Smooth muscle cell (in vitro differentiated cells): ENCODE results near the gene PUS1. TPM values are rescaled to one million over a fixed set of nuclear protein-coding genes. Genes with fewer than 3 reads are reported as not detected.
"Not testable (repeated sequence)": the region's sequence is repeated elsewhere in the genome, so short reads cannot be mapped to it uniquely, and the experiment has no call there.

Experiments used
- DNase-seq: peaks from one replicate; lab custom pipeline; 2025; ENCODE audit not compliant: unreplicated experiment; lab: John Stamatoyannopoulos, UW
- H2AFZ ChIP-seq: fragments of 200-600 bp; sonication (generic); 2 replicates; pipeline ENCODE4 v1.6.0; 2016; ENCODE audit warnings: antibody characterized with exemption, low read depth, mild to moderate bottlenecking
- H3F3A ChIP-seq: fragments of 200-600 bp; sonication (generic); 2 replicates; pipeline ENCODE4 v1.6.0; 2017; ENCODE audit warnings: antibody characterized with exemption, low read depth
- H3K27ac ChIP-seq: fragments of 200-600 bp; sonication (generic); 2 replicates; pipeline ENCODE4 v1.5.1; 2016; ENCODE audit warnings: low read depth, mild to moderate bottlenecking
- H3K27me3 ChIP-seq: fragments of 200-600 bp; sonication (generic); 2 replicates; pipeline ENCODE4 v1.6.1; 2016; ENCODE audit warnings: low read depth, mild to moderate bottlenecking
- H3K36me3 ChIP-seq: fragments of 200-600 bp; sonication (generic); 2 replicates; pipeline ENCODE4 v1.5.1; 2016; ENCODE audit warnings: low read depth
- H3K4me1 ChIP-seq: fragments of 200-600 bp; sonication (generic); 2 replicates; pipeline ENCODE4 v1.5.1; 2016; ENCODE audit warnings: low read depth
- H3K4me2 ChIP-seq: fragments of 200-600 bp; sonication (generic); 2 replicates; pipeline ENCODE4 v1.6.0; 2016; ENCODE audit warnings: mild to moderate bottlenecking
- H3K4me3 ChIP-seq: fragments of 200-600 bp; sonication (generic); 2 replicates; pipeline ENCODE4 v1.5.1; 2016; ENCODE audit warnings: mild to moderate bottlenecking
- H3K79me2 ChIP-seq: fragments of 200-600 bp; sonication (generic); 2 replicates; pipeline ENCODE4 v1.6.0; 2016; ENCODE audit warnings: low read depth, mild to moderate bottlenecking
- H3K9ac ChIP-seq: fragments of 200-600 bp; sonication (generic); 2 replicates; pipeline ENCODE4 v1.6.0; 2016; ENCODE audit warnings: low read depth
- H3K9me3 ChIP-seq: fragments of 200-600 bp; sonication (generic); replicated peaks from 2 replicates; pipeline ENCODE4 v1.5.1; 2016; ENCODE audit warnings: low read depth
- H4K20me1 ChIP-seq: fragments of 200-600 bp; sonication (generic); 2 replicates; pipeline ENCODE4 v1.6.0; 2016; ENCODE audit warnings: low read depth
- CTCF ChIP-seq: fragments of 200-600 bp; sonication (generic); IDR thresholded peaks from 2 replicates; pipeline ENCODE4 v1.5.1; 2017; ENCODE audit warnings: borderline replicate concordance, mild to moderate bottlenecking, antibody characterized with exemption; ENCODE audit not compliant: insufficient read depth, poor library complexity, severe bottlenecking
- WGBS: methylation state at CpG from one replicate; pipeline ENCODE4 v1.1.7; 2016; ENCODE audit warnings: low lambda C conversion rate; 5-methylcytosine and 5-hydroxymethylcytosine counted together
- polyA plus RNA-seq: library from polyadenylated mRNA; unstranded; fragments of >200 nt; fragmentation: Nextera tagmentation; extraction: Ambion mirVana; gene quantifications from 2 replicates; pipeline ENCODE4 v1.2.1, GENCODE V29; 2016
- total RNA-seq: library from RNA; depleted of rRNA; stranded (reverse); fragments of >200 nt; gene quantifications from 2 replicates; pipeline ENCODE4 v1.2.3, GENCODE V29; 2014

The PUS1 gene
- total and polyA plus RNA-seq, 2 experiments from 2014 or later, result 6.6 to 22.2 TPM

- H3K27ac ChIP-seq, result no peak overlapping the region
- WGBS, result 98% methylated on average over 6 of the region's 6 CpGs
- no peak overlapping the region for H3K9ac ChIP-seq
- H3K9me3 ChIP-seq, result no peaks in the 10 kb centered on the region
- peaks cover 7% of the 10 kb centered on the region for H3K79me2 ChIP-seq
- no peaks in the 10 kb centered on the region for H3K36me3 ChIP-seq
- no peak overlapping the region for H2AFZ ChIP-seq
- no peaks in the 10 kb centered on the region for H3K4me1 ChIP-seq
- H3K27me3 ChIP-seq, result no peaks in the 10 kb centered on the region
- H3F3A ChIP-seq, result no peaks in the 10 kb centered on the region
- no peak overlapping the region for H3K4me3 ChIP-seq
- peaks cover 33% of the 10 kb centered on the region for H4K20me1 ChIP-seq
- no peak for TF ChIP-seq CTCF
- no peak overlapping the region for H3K4me2 ChIP-seq
- no peak for DNase-seq
Observed at GRCh38 chr12:131983026-131983425, 54.0 kb downstream of the PUS1 start.

DNA sequence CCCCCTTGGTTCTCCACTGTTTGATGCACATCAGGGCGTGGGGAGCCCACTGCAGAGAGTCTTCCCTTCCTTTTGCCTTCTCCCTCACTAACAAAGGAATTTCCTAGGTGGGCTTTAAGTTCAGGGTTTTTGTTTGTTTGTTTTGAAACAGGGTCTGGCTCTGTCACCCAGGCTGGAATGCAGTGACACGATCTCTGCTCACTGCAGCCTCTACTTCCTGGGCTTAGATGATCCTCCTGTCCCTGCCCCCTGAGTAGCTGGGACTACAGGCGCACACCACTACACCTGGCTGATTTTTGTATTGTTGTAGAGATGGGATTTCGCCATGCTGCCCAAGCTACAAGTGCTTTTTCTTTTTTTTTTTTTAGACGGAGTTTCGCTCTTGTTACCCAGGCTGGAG lies 54.5 kb downstream of the PUS1 start:
- no peak overlapping the region for H3K4me2 ChIP-seq
- no peaks in the 10 kb centered on the region for H3K36me3 ChIP-seq
- no peak for TF ChIP-seq CTCF
- no peak overlapping the region for H2AFZ ChIP-seq
- 93% methylated on average over 6 of the region's 6 CpGs for WGBS
- no peak overlapping the region for H3K9ac ChIP-seq
- no peaks in the 10 kb centered on the region for H3K9me3 ChIP-seq
- peaks cover 1% of the 10 kb centered on the region for H3K79me2 ChIP-seq
- DNase-seq, result no peak
- H3K27me3 ChIP-seq, result no peaks in the 10 kb centered on the region
- no peaks in the 10 kb centered on the region for H3K4me1 ChIP-seq
- H3K4me3 ChIP-seq, result no peak overlapping the region
- no peaks in the 10 kb centered on the region for H3F3A ChIP-seq
- H4K20me1 ChIP-seq, result peaks cover 27% of the 10 kb centered on the region
- no peak overlapping the region for H3K27ac ChIP-seq

DNA sequence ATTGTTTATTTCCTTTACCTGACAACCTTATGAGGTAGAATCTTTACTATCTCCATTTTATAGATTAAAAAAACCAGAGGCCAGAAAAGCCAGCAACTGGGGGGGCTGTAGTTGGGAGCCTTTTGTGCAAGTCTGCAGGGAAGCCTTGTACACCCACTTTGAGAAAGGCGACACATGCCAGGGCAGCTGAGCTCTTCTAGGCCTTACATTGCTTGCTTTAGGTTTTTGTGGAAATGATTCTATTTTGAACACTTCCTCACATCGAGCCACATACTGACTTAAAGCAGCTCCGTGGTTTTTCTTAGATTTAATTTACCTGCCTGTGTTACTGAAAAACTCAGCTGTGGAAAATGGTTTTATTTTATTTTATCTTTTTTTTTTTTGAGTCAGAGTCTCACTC lies 55.3 kb downstream of the PUS1 start:
- Histone ChIP-seq H3K9ac (no peak overlapping the region), H3K27me3 (no peaks in the 10 kb centered on the region), H3K27ac (no peak overlapping the region), H3K9me3 (no peaks in the 10 kb centered on the region), H3K36me3 (no peaks in the 10 kb centered on the region), H3F3A (no peaks in the 10 kb centered on the region), H4K20me1 (peaks cover 19% of the 10 kb centered on the region), H3K79me2 (no peaks in the 10 kb centered on the region), H3K4me2 (no peak overlapping the region), H2AFZ (no peak overlapping the region), H3K4me1 (peaks cover under 1% of the 10 kb centered on the region), H3K4me3 (no peak overlapping the region)
- no peak for TF ChIP-seq CTCF
- no peak for DNase-seq
- WGBS, result 92% methylated on average over 3 of the region's 3 CpGs

DNA sequence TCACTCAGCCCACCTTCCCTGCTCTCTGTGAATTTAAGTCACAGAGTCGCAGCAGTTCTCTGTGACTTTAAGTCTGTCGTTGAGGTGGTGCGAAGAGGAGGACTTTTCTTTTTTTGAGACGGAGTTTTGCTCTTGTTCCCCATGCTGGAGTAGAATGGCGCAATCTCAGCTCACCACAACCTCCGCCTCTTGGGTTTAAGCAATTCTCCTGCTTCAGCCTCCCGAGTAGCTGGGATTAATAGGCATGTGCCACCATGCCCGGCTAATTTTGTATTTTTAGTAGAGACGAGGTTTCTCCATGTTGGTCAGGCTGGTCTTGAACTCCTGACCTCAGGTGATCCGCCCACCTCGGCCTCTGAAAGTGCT lies 56.4 kb downstream of the PUS1 start:
- H3K9ac ChIP-seq, H2AFZ ChIP-seq, H3K4me3 ChIP-seq, H3F3A ChIP-seq, H3K36me3 ChIP-seq, H3K79me2 ChIP-seq, H3K4me2 ChIP-seq, DNase-seq, H3K9me3 ChIP-seq, H3K27ac ChIP-seq, H4K20me1 ChIP-seq, H3K27me3 ChIP-seq: not testable (repeated sequence)
- peaks cover 12% of the 10 kb centered on the region for H3K4me1 ChIP-seq
- WGBS, result 91% methylated on average over 11 of the region's 11 CpGs
